Measurements from ENCODE around the gene RBM20. TPM values are rescaled to one million over a fixed set of nuclear protein-coding genes. Genes with fewer than 3 reads are reported as not detected.

The RBM20 gene
- total RNA-seq, 6 experiments from 2014 or later, result 0.04 to 0.29 (median 0.06) TPM

GRCh38 chr10:110847374-110847773 is 203.2 kb downstream of the RBM20 start:
- H3K27me3 ChIP-seq, result no peaks in the 10 kb centered on the region
- TF ChIP-seq CTCF (IDR thresholded peaks at IDR 0.05), result no peak
- TF ChIP-seq POLR2A (IDR thresholded peaks at IDR 0.05), result no peak
- 83% methylated on average over 6 of the region's 6 CpGs for WGBS (ENCODE audit: insufficient coverage, low coverage, low lambda C conversion rate, missing lambda C conversion rate)
- ATAC-seq, result no peak
- H3K27ac ChIP-seq, result no peak overlapping the region
- no peaks in the 10 kb centered on the region for H3K36me3 ChIP-seq
- DNase-seq, result no peak
- H3K4me3 ChIP-seq, result no peak overlapping the region
- H3K4me1 ChIP-seq, result peaks cover 0 to 49% (median 24%) of the 10 kb centered on the region in 4 donors
- no peaks in the 10 kb centered on the region for H3K9me3 ChIP-seq
- intact Hi-C loops (cut with DNase I), result no loop called here

- no peaks in the 10 kb centered on the region for H3K27me3 ChIP-seq
- no peak overlapping the region for H3K27ac ChIP-seq
- H3K4me1 ChIP-seq, result peaks cover 0 to 52% (median 28%) of the 10 kb centered on the region in 4 donors
- H3K9me3 ChIP-seq, result no peaks in the 10 kb centered on the region
- no peak for DNase-seq
- no peak for TF ChIP-seq POLR2A (IDR thresholded peaks at IDR 0.05)
- TF ChIP-seq CTCF (IDR thresholded peaks at IDR 0.05), result no peak
- WGBS (ENCODE audit: insufficient coverage, low coverage, low lambda C conversion rate, missing lambda C conversion rate), result 73% methylated on average over 2 of the region's 2 CpGs
- no peak for ATAC-seq
- intact Hi-C loops (cut with DNase I), result no loop called here
- H3K36me3 ChIP-seq, result no peaks in the 10 kb centered on the region
- no peak overlapping the region for H3K4me3 ChIP-seq
These were observed 204.0 kb downstream of the RBM20 start for GRCh38 chr10:110848106-110848505.

GRCh38 chr10:110850099-110850498 is 206.0 kb downstream of the RBM20 start:
- ATAC-seq, result no peak
- Histone ChIP-seq H3K4me1 (peaks cover 0 to 40% (median 19%) of the 10 kb centered on the region in 4 donors), H3K27ac (no peak overlapping the region)

GRCh38 chr10:110851020-110851612 is 207.0 kb downstream of the RBM20 start:
- intact Hi-C loops (cut with DNase I), result no loop called here
- Histone ChIP-seq H3K4me1 (peaks cover 0 to 31% (median 15%) of the 10 kb centered on the region in 4 donors), H3K27me3 (no peaks in the 10 kb centered on the region), H3K9me3 (no peaks in the 10 kb centered on the region), H3K36me3 (no peaks in the 10 kb centered on the region), H3K4me3 (no peak overlapping the region), H3K27ac (no peak overlapping the region)
- DNase-seq, result no peak
- no peak for TF ChIP-seq POLR2A (IDR thresholded peaks at IDR 0.05)
- no peak for TF ChIP-seq CTCF (IDR thresholded peaks at IDR 0.05)
- 67% methylated on average over 7 of the region's 8 CpGs for WGBS (ENCODE audit: insufficient coverage, low coverage, low lambda C conversion rate, missing lambda C conversion rate)
- no peak for ATAC-seq

More at GRCh38 chr10:110850099-110850498, 206.0 kb downstream of the RBM20 start:
- Histone ChIP-seq H3K36me3 (no peaks in the 10 kb centered on the region), H3K27me3 (no peaks in the 10 kb centered on the region), H3K9me3 (no peaks in the 10 kb centered on the region), H3K4me3 (no peak overlapping the region)
- intact Hi-C loops (cut with DNase I), result no loop called here
- no peak for DNase-seq
- TF ChIP-seq CTCF (IDR thresholded peaks at IDR 0.05) (no peak), POLR2A (IDR thresholded peaks at IDR 0.05) (no peak)
- WGBS (ENCODE audit: insufficient coverage, low coverage, low lambda C conversion rate, missing lambda C conversion rate), result 97% methylated on average over 2 of the region's 3 CpGs
